Measurements from ENCODE around the gene EPO.

EPO gene

GRCh38 chr7:100720279-100720670 lies at the start of gene EPO:
EPO (plus strand) TSS chr7:100720468; CDS start chr7:100720981, 513 bp downstream.
- Histone ChIP-seq H4K20me1 (ENCODE audit: insufficient read depth) (no peaks in the 10 kb centered on the region), H3K27me3 (ENCODE audit: insufficient read depth, low read depth) (peaks cover 73% of the 10 kb centered on the region), H2AFZ (ENCODE audit: low read depth) (no peak within 1 kb of the TSS), H3K36me3 (ENCODE audit: insufficient read depth) (no peaks in the 10 kb centered on the region), H3K4me3 (IDR thresholded peaks at IDR 0.05; ENCODE audit: insufficient read depth, low read depth, low read length) (no peak within 1 kb of the TSS), H3K4me2 (no peak within 1 kb of the TSS), H3K9ac (no peak within 1 kb of the TSS), H3K27ac (no peak within 1 kb of the TSS), H3K4me1 (ENCODE audit: low read depth, poor library complexity, severe bottlenecking) (no peaks in the 10 kb centered on the region), H3K79me2 (ENCODE audit: insufficient read depth, low read depth) (no peaks in the 10 kb centered on the region)
- TF ChIP-seq CTCF (conservative IDR thresholded peaks at IDR 0.05; ENCODE audit: low read depth, low read length), result no peak

GRCh38 chr7:100671353-100672327 lies 48.6 kb upstream of the EPO start:
- Histone ChIP-seq H3K36me3 (ENCODE audit: insufficient read depth) (no peaks in the 10 kb centered on the region), H3K27me3 (ENCODE audit: insufficient read depth, low read depth) (peaks cover 49% of the 10 kb centered on the region), H4K20me1 (ENCODE audit: insufficient read depth) (no peaks in the 10 kb centered on the region), H3K4me1 (ENCODE audit: low read depth, poor library complexity, severe bottlenecking) (peaks cover 12% of the 10 kb centered on the region), H3K4me3 (IDR thresholded peaks at IDR 0.05; ENCODE audit: insufficient read depth, low read depth, low read length) (no peak overlapping the region), H3K27ac (no peak overlapping the region), H3K79me2 (ENCODE audit: insufficient read depth, low read depth) (peaks cover 13% of the 10 kb centered on the region), H2AFZ (ENCODE audit: low read depth) (no peak overlapping the region), H3K9ac (no peak overlapping the region), H3K4me2 (no peak overlapping the region)
- TF ChIP-seq CTCF (conservative IDR thresholded peaks at IDR 0.05; ENCODE audit: low read depth, low read length), result no peak

GRCh38 chr7:100673302-100673941 lies 46.8 kb upstream of the EPO start, which contains the start of gene GNB2:
GNB2 (plus strand) TSS chr7:100673740; CDS start chr7:100676266, 2,526 bp downstream.
- Histone ChIP-seq H3K79me2 (ENCODE audit: insufficient read depth, low read depth) (peaks cover 19% of the 10 kb centered on the region), H4K20me1 (ENCODE audit: insufficient read depth) (no peaks in the 10 kb centered on the region), H3K4me3 (IDR thresholded peaks at IDR 0.05; ENCODE audit: insufficient read depth, low read depth, low read length) (no peak within 1 kb of the TSS), H3K36me3 (ENCODE audit: insufficient read depth) (no peaks in the 10 kb centered on the region; the same call in 1 of the 2 replicates), H3K4me2 (peak within 1 kb of the TSS; percentile 79), H3K9ac (peak within 1 kb of the TSS; percentile 87), H3K4me1 (ENCODE audit: low read depth, poor library complexity, severe bottlenecking) (peaks cover 13% of the 10 kb centered on the region), H2AFZ (ENCODE audit: low read depth) (peak within 1 kb of the TSS; percentile 90), H3K27me3 (ENCODE audit: insufficient read depth, low read depth) (peaks cover 32% of the 10 kb centered on the region; the same call in 1 of the 2 replicates), H3K27ac (peak within 1 kb of the TSS; percentile 95)
- no peak for TF ChIP-seq CTCF (conservative IDR thresholded peaks at IDR 0.05; ENCODE audit: low read depth, low read length)

GRCh38 chr7:100673942-100674410 lies 46.3 kb upstream of the EPO start:
- Histone ChIP-seq H2AFZ (ENCODE audit: low read depth) (peak overlapping the region; percentile 90), H3K9ac (peak overlapping the region; percentile 87), H3K79me2 (ENCODE audit: insufficient read depth, low read depth) (peaks cover 19% of the 10 kb centered on the region), H4K20me1 (ENCODE audit: insufficient read depth) (no peaks in the 10 kb centered on the region), H3K4me3 (IDR thresholded peaks at IDR 0.05; ENCODE audit: insufficient read depth, low read depth, low read length) (no peak overlapping the region), H3K27me3 (ENCODE audit: insufficient read depth, low read depth) (peaks cover 28% of the 10 kb centered on the region; the same call in 1 of the 2 replicates), H3K27ac (peak overlapping the region; percentile 37; the same call in 1 of the 2 replicates), H3K4me2 (peak overlapping the region; percentile 79), H3K36me3 (ENCODE audit: insufficient read depth) (no peaks in the 10 kb centered on the region; the same call in 1 of the 2 replicates), H3K4me1 (ENCODE audit: low read depth, poor library complexity, severe bottlenecking) (peaks cover 13% of the 10 kb centered on the region)
- no peak for TF ChIP-seq CTCF (conservative IDR thresholded peaks at IDR 0.05; ENCODE audit: low read depth, low read length)
